ENCODE data around the gene SLC37A4.

GRCh38 chr11:119042927-119043326 is 12.2 kb upstream of the SLC37A4 start:
- no peak for TF ChIP-seq POLR2AphosphoS5 (IDR thresholded peaks at IDR 0.05; ENCODE audit: low read depth, low read length)
- TF ChIP-seq POLR2A (IDR thresholded peaks at IDR 0.05; ENCODE audit: low read depth, low read length) = no peak
- no peak for TF ChIP-seq TAF1 (IDR thresholded peaks at IDR 0.05; ENCODE audit: low read depth, low read length)
- no peak for TF ChIP-seq SPI1 (IDR thresholded peaks at IDR 0.05; ENCODE audit: low read depth, low read length)
- no peak for TF ChIP-seq PAX5 (IDR thresholded peaks at IDR 0.05; ENCODE audit: insufficient read depth, low read length, severe bottlenecking)
